Measurements from ENCODE around the gene COL4A6.
"Not testable (repeated sequence)": the region's sequence is repeated elsewhere in the genome, so short reads cannot be mapped to it uniquely, and the experiment has no call there.

Gene COL4A6

GRCh38 chrX:108399418-108400165, 38.6 kb downstream of the COL4A6 start:
- DNase-seq (ENCODE audit: low spot score) = no peak

- no peak for DNase-seq (ENCODE audit: low spot score)
Observed at GRCh38 chrX:108397627-108398391, 40.4 kb downstream of the COL4A6 start.

DNA sequence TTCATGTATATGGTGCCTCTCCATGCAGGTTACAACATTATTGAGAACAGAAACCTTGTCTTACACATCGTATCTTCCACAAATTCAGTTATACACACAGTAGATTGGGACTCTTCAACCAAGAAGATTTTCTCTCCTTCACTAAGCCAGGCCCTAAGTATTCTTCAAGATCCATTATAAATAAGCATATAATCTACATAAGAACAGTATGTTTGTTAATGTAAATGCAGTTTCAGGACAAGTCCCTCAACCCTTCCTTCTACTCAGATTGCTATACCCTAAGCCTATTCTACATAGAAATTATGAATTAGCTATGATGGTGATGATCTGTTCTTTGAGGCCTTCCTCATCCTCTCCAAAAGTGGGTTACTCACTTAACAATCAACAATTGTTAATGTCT, 41.2 kb downstream of the COL4A6 start:
- DNase-seq (ENCODE audit: low spot score) = no peak

DNA sequence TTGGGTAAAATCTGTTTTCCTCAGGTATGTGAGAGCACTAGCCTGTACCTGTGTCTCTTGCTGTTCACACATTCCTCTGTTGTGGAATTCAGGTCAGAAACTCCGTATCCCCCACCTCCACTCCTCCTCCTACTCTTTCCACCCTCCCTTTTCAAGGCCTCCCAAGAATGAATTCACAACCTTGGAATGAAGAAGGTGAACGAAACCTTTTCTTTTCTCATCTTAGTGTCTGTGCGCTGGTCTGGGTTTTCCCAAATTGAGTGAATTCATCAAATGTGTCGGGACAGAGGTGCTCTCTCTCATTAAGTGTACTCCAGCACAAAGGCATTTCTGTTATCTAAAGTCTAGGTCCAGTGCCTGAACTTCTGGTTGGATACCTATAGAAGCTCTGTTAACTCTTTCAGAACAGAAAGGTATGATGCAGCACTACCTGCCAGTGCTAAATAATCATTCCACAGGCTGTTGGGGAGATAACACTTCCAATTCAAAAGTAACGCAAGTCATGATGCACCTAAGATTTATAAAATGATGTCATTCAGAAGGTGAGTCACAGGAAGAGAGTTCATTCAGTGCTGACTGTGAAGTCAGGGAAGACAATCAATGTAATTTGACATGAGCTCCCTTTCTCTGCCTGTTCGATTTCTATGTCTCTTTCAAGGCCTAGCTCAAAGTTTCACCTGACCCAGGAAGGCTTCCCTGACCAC, 41.9 kb downstream of the COL4A6 start:
- peak; percentile 55 for DNase-seq (ENCODE audit: low spot score)

DNA sequence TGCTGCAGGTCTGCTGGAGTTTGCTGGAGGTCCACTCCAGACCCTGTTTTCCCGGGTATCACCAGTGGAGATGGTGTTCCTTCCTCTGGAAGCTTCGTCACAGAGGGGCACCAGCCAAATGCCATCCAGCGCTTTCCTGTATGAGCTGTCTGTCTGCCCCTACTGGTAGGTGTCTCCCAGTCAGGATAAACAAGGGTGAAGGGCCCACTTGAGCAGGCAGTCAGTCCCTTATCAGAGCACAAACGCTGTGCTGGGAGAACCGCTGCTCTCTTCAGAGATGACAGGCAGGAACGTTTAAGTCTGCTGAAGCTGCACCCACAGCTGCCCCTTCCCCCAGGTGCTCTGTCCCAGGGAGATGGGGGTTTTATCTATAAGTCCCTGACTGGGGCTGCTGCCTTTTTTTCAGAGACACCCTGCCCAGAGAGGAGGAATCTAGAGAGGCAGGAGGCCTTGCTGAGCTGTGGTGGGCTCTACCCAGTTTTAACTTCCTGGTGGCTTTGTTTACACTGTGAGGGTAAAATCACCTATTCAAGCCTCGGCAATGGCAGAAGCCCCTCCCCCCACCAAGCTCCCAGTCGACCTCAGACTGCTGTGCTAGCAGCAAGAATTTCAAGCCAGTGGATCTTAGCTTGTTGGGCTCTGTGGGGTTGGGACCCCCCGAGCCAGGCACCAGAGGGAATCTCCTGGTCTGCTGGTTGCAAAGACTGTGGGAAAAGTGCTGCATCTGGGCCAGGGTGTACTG, 47.1 kb downstream of the COL4A6 start:
- not testable (repeated sequence) for DNase-seq (ENCODE audit: low spot score)

- DNase-seq (ENCODE audit: low spot score) = no peak
Observed at GRCh38 chrX:108384783-108385182, 53.4 kb downstream of the COL4A6 start.

DNA sequence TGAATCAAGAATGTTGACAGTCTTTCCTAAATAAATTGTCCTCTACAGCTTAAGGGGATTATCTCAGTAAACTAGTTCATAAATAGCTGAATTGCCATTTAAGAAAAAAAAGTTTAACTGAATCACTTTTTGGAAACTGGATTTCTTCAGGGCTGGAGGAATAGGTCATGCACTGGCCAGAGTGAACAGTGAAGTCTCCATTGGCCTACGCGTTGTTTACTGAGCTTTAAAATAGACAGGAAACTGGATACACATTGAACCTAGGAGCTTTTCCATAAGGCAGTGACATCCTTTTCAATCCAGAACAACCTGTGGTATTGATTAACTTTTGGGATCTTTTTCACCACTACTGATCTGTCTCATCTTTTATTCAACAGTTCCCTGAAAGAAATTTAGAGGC, 58.0 kb downstream of the COL4A6 start:
- no peak for DNase-seq (ENCODE audit: low spot score)

DNA sequence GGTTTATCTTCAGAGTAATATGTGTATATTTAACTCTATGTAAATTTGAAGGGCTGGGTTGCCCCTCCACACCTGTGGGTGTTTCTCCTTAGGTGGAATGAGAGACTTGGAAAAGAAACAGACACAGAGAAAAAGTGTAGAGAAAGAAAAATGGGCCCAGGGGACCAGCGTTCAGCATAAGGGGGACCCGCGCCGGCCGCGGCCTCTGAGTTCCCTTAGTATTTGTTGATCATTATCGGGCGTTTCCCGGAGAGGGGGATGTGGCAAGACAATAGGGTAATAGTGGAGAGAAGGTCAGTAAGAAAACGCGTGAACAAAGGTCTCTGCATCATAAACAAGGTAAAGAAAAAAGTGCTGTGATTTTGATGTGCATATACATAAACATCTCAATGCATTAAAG, 61.4 kb downstream of the COL4A6 start:
- not testable (repeated sequence) for DNase-seq (ENCODE audit: low spot score)

- not testable (repeated sequence) for DNase-seq (ENCODE audit: low spot score)
Observed at GRCh38 chrX:108375591-108375990, 62.6 kb downstream of the COL4A6 start.

- no peak for DNase-seq (ENCODE audit: low spot score)
Observed at GRCh38 chrX:108366644-108367406, 71.4 kb downstream of the COL4A6 start.

DNA sequence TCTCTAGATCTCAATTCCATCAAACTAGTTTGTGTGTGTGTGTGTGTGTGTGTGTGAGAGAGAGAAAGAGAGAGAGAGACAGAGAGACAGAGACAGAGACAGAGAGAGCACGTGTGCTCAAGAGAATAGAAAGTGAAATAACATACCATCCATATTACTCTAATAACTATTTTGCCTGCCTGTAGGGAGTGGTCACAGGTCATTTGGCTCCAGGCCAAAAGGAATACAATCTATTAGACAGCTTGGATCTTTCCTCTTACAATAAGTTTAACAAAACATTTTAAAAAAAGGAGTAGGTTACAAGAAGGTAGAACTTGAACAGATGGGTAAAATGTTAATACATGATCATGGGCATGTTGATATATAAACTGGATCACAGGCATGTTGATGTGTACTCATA, 76.2 kb downstream of the COL4A6 start:
- DNase-seq (ENCODE audit: low spot score) = no peak

- DNase-seq (ENCODE audit: low spot score) = no peak
Observed at GRCh38 chrX:108361316-108361715, 76.9 kb downstream of the COL4A6 start.

GRCh38 chrX:108359806-108360602, 78.2 kb downstream of the COL4A6 start:
- DNase-seq (ENCODE audit: low spot score) = no peak

DNA sequence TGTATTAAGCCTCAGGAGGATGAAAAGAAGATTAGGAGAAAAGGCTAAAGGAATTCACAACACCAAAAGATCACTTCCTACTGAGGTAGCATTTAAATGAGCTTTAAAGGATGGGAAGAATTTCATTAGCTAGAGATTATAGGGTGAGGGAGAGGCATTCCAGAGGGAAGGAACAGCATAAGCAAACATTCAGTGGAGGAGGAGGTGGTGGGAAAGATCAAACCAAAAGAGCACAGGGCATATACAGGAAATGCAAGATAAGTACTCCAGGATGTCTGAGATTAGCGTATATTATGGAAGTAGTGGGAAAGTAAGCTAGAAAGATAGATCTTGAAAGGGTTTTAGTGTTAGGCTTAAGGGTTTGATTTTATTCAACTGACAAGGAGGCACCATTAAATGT, 84.8 kb downstream of the COL4A6 start:
- no peak for DNase-seq (ENCODE audit: low spot score)

- DNase-seq (ENCODE audit: low spot score) = no peak
Observed at GRCh38 chrX:108349210-108349609, 89.0 kb downstream of the COL4A6 start.

GRCh38 chrX:108348525-108348924, 89.7 kb downstream of the COL4A6 start:
- DNase-seq (ENCODE audit: low spot score) = no peak

DNA sequence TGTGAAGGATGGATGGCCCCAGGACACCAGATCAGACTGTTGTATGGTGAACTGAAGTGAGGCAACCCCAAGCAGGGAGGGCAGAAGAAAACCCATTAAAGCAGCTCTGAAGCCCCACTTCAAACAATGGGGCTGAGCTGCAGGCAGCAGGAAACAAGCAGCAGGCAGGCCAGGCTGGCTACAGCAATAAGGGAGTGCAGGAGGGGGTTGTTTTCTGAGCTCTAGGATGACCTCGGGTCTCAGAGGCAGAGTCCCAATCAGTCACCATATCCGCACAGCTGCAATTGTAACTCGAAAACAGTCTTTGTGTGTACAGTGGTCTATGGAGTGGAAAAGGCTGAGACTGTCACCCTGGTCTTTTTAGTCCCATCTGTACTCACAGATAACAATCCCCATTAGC, 90.4 kb downstream of the COL4A6 start:
- peak; percentile 11 for DNase-seq (ENCODE audit: low spot score)

DNA sequence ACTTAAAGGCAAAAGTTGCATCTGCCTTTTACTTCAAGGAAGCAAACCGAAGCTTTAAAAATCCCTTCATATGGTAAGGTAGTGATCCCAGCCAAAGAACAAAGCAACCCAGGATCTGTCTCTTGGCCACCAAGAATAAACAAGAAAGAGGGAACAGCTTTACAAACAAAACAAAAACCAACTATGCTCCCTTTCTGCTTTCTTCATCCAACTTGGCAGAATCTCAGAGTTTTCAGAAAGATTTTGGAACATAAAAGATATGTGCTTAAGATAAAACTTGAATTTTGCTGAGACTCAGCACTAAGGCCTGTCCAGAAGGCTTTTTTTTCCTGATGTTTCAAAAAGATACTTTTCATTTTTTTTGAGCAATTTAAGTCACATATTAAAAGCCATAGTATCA, 94.0 kb downstream of the COL4A6 start:
- no peak for DNase-seq (ENCODE audit: low spot score)

DNA sequence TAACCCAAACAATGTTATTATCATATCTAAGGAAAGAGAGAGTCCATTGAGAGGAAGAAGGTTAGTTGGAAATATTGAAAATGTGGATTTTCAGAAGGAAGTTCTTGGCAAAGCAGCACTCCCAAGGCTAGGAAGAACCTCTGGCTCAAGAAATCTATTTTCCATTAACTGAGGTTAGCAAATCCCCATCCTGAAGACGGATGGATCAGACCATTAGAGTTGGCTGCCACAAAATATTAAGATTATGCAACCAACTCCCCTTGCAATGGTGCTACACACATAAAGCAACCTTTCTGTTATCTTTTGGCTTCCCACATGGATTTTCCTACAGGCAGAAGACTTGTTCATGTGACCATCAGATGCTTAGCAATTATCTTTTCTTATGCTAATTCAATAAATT, 96.3 kb downstream of the COL4A6 start:
- no peak for DNase-seq (ENCODE audit: low spot score)

DNA sequence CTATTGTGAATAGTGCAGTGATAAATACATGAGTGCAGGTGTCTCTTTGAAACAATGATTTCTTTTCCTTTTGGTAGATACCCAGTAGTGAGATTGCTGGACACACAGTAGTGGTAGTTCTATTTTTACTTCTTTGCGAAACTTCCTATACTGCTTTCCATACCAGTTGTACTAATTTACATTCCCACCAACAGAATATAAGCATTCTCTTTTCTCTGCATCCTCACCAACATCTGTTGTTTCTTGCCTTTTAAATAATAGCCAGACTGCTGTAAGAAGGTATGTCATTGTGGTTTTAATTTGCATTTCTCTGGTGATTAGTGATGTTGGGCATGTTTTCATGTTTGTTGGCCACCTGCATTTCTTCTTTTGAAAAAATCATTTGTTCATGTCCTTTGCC, 105.9 kb downstream of the COL4A6 start:
- DNase-seq (ENCODE audit: low spot score) = no peak

Data from kidney capillary endothelial cell (primary cell).